A549 (cell line): ENCODE data around the gene RTP5. TPM values are rescaled to one million over a fixed set of nuclear protein-coding genes. Genes with fewer than 3 reads are reported as not detected.
"Not testable (repeated sequence)": the region's sequence is repeated elsewhere in the genome, so short reads cannot be mapped to it uniquely, and the experiment has no call there.

ENCODE experiments used
- ATAC-seq, 2 experiments: fragments of 200-7000 bp in 1 of 2; fragments of >200 bp in 1 of 2; cut with Nextera tagmentation in 1 of 2; cut with Tn5 transposase in 1 of 2; 3 replicates each; pipeline versions ENCODE4 v1.8.0 to v1.9.1; 2018 to 2020; ENCODE audit warnings: mild to moderate bottlenecking in 1 of 2, moderate library complexity in 1 of 2
- CTCF ChIA-PET: fragments of 300-600 bp; sonication (Branson Sonifier 250); formaldehyde crosslinking; extraction: SDS; loops from one replicate; lab custom pipeline; 2021; ENCODE audit warnings: antibody characterized with exemption, inconsistent platforms; lab: Yijun Ruan, JAX
- POLR2A ChIA-PET: fragments of 350-600 bp; formaldehyde crosslinking; extraction: SDS; loops from one replicate; lab custom pipeline; 2021; ENCODE audit warnings: antibody characterized with exemption, inconsistent platforms; lab: Yijun Ruan, JAX
- DNase-seq, 2 experiments: peaks; one replicate each; pipeline versions ENCODE4 v3.0.0 to v3.0.0-alpha.2; 2011 to 2016; ENCODE audit warnings: low read depth in 1 of 2, low spot score in 1 of 2
- FAIRE-seq: peaks from 2 replicates; lab custom pipeline; 2011; peaks lifted over from hg19 to GRCh38; lab: Jason Lieb, UNC
- H3K27ac ChIP-seq, 2 experiments: fragments of >200 bp; sonication (Bioruptor Twin); formaldehyde crosslinking; 3 replicates each; pipeline ENCODE4 v1.5.1; 2016 to 2017
- H3K4me1 ChIP-seq: fragments of >200 bp; sonication (Bioruptor Twin); formaldehyde crosslinking; 3 replicates; pipeline ENCODE4 v1.6.1; 2016
- H3K4me2 ChIP-seq: fragments of >200 bp; sonication (Bioruptor Twin); formaldehyde crosslinking; 3 replicates; pipeline ENCODE4 v1.6.1; 2016
- H3K4me3 ChIP-seq: fragments of >200 bp; sonication (Bioruptor Twin); formaldehyde crosslinking; 3 replicates; pipeline ENCODE4 v1.5.1; 2016
- H3K9me3 ChIP-seq: fragments of >200 bp; sonication (Bioruptor Twin); formaldehyde crosslinking; 3 replicates; pipeline ENCODE4 v1.6.1; 2016
- CBX2 ChIP-seq: fragments of 200-600 bp; sonication (generic); IDR thresholded peaks from 2 replicates; pipeline ENCODE4 v1.6.1; 2016; ENCODE audit warnings: low read depth, mild to moderate bottlenecking, borderline replicate concordance
- CEBPB ChIP-seq, 2 experiments: fragments of >200 bp in 1 of 2; sonication (Bioruptor Twin) in 1 of 2; formaldehyde crosslinking in 1 of 2; IDR thresholded peaks; 2 replicates each; pipeline ENCODE4 v1.6.1; 2012 to 2016
- CTCF ChIP-seq: fragments of >200 bp; sonication (Bioruptor Twin); formaldehyde crosslinking; IDR thresholded peaks from 3 replicates; pipeline ENCODE4 v1.5.1; 2016
- E2F6 ChIP-seq: IDR thresholded peaks from 2 replicates; pipeline ENCODE4 v1.6.1; 2012; ENCODE audit warnings: low read depth, borderline replicate concordance
- FOSB ChIP-seq: fragments of 250-450 bp; sonication (Bioruptor Pico); IDR thresholded peaks from 2 replicates; pipeline ENCODE4 v1.5.0; 2020; ENCODE audit warnings: mild to moderate bottlenecking, moderate library complexity
- GATA3 ChIP-seq: IDR thresholded peaks from 2 replicates; pipeline ENCODE4 v1.6.1; 2012; ENCODE audit warnings: borderline replicate concordance
- HDAC2 ChIP-seq: fragments of 200-600 bp; sonication (generic); IDR thresholded peaks from 2 replicates; pipeline ENCODE4 v1.6.1; 2016
- HEYL ChIP-seq: fragments of 250-450 bp; sonication (Bioruptor Pico); IDR thresholded peaks from 2 replicates; pipeline ENCODE4 v1.8.0; 2021; ENCODE audit warnings: mild to moderate bottlenecking, moderate library complexity
- HOXA7 ChIP-seq: fragments of 250-450 bp; sonication (Bioruptor Pico); IDR thresholded peaks from 2 replicates; pipeline ENCODE4 v1.5.0; 2020; ENCODE audit warnings: mild to moderate bottlenecking, moderate library complexity
- HOXB5 ChIP-seq: fragments of 250-450 bp; sonication (Bioruptor Pico); IDR thresholded peaks from 2 replicates; pipeline ENCODE4 v1.5.0; 2020; ENCODE audit warnings: mild to moderate bottlenecking, moderate library complexity
- JUN ChIP-seq, 2 experiments: fragments of >200 bp; sonication (Bioruptor Twin); formaldehyde crosslinking; IDR thresholded peaks; 2 replicates in 1 of 2; 3 replicates in 1 of 2; pipeline ENCODE4 v1.6.1; 2016 to 2017
- MAFK ChIP-seq: fragments of 450-650 bp; IDR thresholded peaks from 2 replicates; pipeline ENCODE4 v1.6.1; 2014; ENCODE audit not compliant: partially characterized antibody
- NFE2L2 ChIP-seq: fragments of 150-350 bp; conservative IDR thresholded peaks from 2 replicates; pipeline ENCODE4 v1.6.1; 2014; ENCODE audit warnings: low read length
- NR3C1 ChIP-seq: fragments of >200 bp; sonication (Bioruptor Twin); formaldehyde crosslinking; IDR thresholded peaks from 3 replicates; pipeline ENCODE4 v1.6.1; 2017
- PBX3 ChIP-seq: IDR thresholded peaks from 2 replicates; pipeline ENCODE4 v1.6.1; 2012
- PHF8 ChIP-seq: fragments of 200-600 bp; sonication (generic); IDR thresholded peaks from 2 replicates; pipeline ENCODE4 v1.6.1; 2016; ENCODE audit warnings: low read depth, mild to moderate bottlenecking, antibody characterized with exemption, moderate library complexity, borderline replicate concordance
- POLR2AphosphoS2 ChIP-seq: conservative IDR thresholded peaks from 2 replicates; pipeline ENCODE4 v1.6.1; 2012; ENCODE audit warnings: low read length, improper control_type of control experiment, inconsistent platforms
- RAD21 ChIP-seq, 2 experiments: fragments of >200 bp in 1 of 2; sonication (Bioruptor Twin) in 1 of 2; formaldehyde crosslinking in 1 of 2; IDR thresholded peaks in 1 of 2; conservative IDR thresholded peaks in 1 of 2; 2 replicates in 1 of 2; 3 replicates in 1 of 2; pipeline ENCODE4 v1.6.1; 2012 to 2018; ENCODE audit warnings: inconsistent platforms in 1 of 2
- RARB ChIP-seq: fragments of 250-450 bp; sonication (Bioruptor Pico); IDR thresholded peaks from 2 replicates; pipeline ENCODE4 v1.8.0; 2021; ENCODE audit warnings: mild to moderate bottlenecking, moderate library complexity
- SREBF2 ChIP-seq: fragments of 450-650 bp; IDR thresholded peaks from 2 replicates; pipeline ENCODE4 v1.6.1; 2014; ENCODE audit warnings: mild to moderate bottlenecking, moderate library complexity
- TP53 ChIP-seq: fragments of 250-450 bp; sonication (Bioruptor Pico); IDR thresholded peaks from 2 replicates; pipeline ENCODE4 v1.5.0; 2021; ENCODE audit warnings: mild to moderate bottlenecking, moderate library complexity
- USF2 ChIP-seq: fragments of 450-650 bp; IDR thresholded peaks from 2 replicates; pipeline ENCODE4 v1.6.1; 2014; ENCODE audit warnings: antibody characterized with exemption
- ZFP36 ChIP-seq: fragments of 450-650 bp; IDR thresholded peaks from 2 replicates; pipeline ENCODE4 v1.6.1; 2014; ENCODE audit warnings: borderline replicate concordance; ENCODE audit not compliant: partially characterized antibody
- ZSCAN20 ChIP-seq: fragments of 250-450 bp; sonication (Bioruptor Pico); IDR thresholded peaks from 2 replicates; pipeline ENCODE4 v1.8.0; 2022; ENCODE audit warnings: mild to moderate bottlenecking, moderate library complexity
- WGBS: methylation state at CpG from one replicate; pipeline ENCODE4 v1.1.6; 2017; ENCODE audit errors: missing lambda C conversion rate; 5-methylcytosine and 5-hydroxymethylcytosine counted together
- polyA plus RNA-seq, 4 experiments: library from polyadenylated mRNA; depleted of rRNA in 3 of 4; stranded (reverse); fragments of >200 nt; fragmentation: RNase III in 1 of 4; extraction: RNeasy Plus Mini Kit Qiagen cat#74134 plus additional on column Dnase treatment in 1 of 4; gene quantifications; 2 replicates in 3 of 4; 3 replicates in 1 of 4; pipeline ENCODE4 v1.2.3, GENCODE V29; 2011 to 2017
- TF ChIP-seq, protein P1 (sequence below): fragments of 250-450 bp; sonication (Bioruptor Pico); IDR thresholded peaks from 2 replicates; pipeline ENCODE4 v1.5.0; 2020; ENCODE audit warnings: low read depth, mild to moderate bottlenecking, moderate library complexity
- TF ChIP-seq, protein P2 (sequence below): IDR thresholded peaks from 2 replicates; pipeline ENCODE4 v1.6.1; 2012

The RTP5 gene
- polyA plus RNA-seq, 2 of the 4 experiments (the other 2 are of a cell fraction): not detected

DNA sequence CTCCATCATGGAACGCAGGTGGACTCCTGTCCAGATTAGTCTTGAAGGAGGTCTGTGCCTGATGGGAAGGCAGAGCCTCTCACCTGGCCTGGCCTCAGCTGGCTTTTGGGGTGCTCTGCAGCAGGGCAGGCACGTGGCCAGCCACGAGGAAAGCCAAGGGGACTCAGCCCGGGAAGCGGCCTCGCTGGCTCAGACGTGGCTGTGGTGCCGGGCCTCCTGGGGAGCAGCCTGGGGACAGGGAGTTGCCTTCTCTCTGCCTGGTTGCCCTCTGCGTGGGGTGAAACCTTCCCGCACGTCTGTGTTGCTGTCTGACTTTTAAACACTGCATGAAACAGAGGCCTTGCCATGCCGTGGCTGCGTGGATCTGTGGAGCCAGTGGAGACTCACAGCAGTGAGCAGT lies 45.0 kb downstream of the RTP5 start:
- H3K4me3 ChIP-seq: no peak overlapping the region
- ATAC-seq (no peak), DNase-seq (no peak), FAIRE-seq (no peak)
- H3K27ac ChIP-seq: no peak overlapping the region
- ChIA-PET CTCF (no interaction called here), POLR2A (no interaction called here)
- no peak overlapping the region for H3K4me2 ChIP-seq
- 46% methylated on average over 12 of the region's 13 CpGs for WGBS
- H3K4me1 ChIP-seq: no peaks in the 10 kb centered on the region
- TF ChIP-seq JUN (IDR thresholded peaks at IDR 0.05) (no peak), CEBPB (IDR thresholded peaks at IDR 0.05) (no peak), HEYL (CRISPR knock-in tag) (no peak), GATA3 (no peak), MAFK (no peak), RARB (no peak), CBX2 (no peak), FOSB (CRISPR knock-in tag) (no peak), RAD21 (conservative IDR thresholded peaks at IDR 0.05 in 1 of 2, IDR thresholded peaks at IDR 0.05 in 1 of 2) (no peak), SREBF2 (no peak), E2F6 (no peak), CTCF (no peak), USF2 (no peak), NFE2L2 (no peak), ZSCAN20 (CRISPR knock-in tag) (no peak), HDAC2 (no peak)
- TF ChIP-seq, protein P1, sequence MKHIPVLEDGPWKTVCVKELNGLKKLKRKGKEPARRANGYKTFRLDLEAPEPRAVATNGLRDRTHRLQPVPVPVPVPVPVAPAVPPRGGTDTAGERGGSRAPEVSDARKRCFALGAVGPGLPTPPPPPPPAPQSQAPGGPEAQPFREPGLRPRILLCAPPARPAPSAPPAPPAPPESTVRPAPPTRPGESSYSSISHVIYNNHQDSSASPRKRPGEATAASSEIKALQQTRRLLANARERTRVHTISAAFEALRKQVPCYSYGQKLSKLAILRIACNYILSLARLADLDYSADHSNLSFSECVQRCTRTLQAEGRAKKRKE (CRISPR knock-in tag): no peak
- TF ChIP-seq, protein P2, sequence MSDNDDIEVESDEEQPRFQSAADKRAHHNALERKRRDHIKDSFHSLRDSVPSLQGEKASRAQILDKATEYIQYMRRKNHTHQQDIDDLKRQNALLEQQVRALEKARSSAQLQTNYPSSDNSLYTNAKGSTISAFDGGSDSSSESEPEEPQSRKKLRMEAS: no peak
- H3K9me3 ChIP-seq: peaks cover 20% of the 10 kb centered on the region

- POLR2A ChIA-PET, DNase-seq, H3K9me3 ChIP-seq, CTCF ChIA-PET, H3K4me3 ChIP-seq, FAIRE-seq, ATAC-seq, H3K4me2 ChIP-seq, H3K27ac ChIP-seq, H3K4me1 ChIP-seq: not testable (repeated sequence)
- 2% methylated on average over 6 of the region's 9 CpGs for WGBS
These were observed 52.1 kb downstream of the RTP5 start for GRCh38 chr2:241921631-241922030.

DNA sequence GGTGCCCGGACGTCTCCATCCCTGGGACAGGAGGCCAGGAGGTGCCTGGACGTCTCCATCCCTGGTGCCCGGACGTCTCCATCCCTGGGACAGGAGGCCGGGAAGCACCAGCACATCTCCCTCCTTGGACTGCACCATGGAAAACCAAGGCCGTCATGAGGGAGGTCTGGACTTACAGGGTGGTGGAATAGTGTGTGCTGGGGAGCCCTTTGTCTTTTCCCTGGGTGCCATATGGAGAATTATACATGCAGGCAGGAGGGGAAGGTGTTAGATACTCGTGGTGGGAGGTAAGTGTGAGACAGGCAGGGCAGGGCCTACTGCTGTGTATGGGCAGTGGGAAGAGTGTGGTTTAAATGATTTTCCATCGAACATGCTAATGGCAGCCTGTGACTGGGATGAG lies 52.9 kb downstream of the RTP5 start:
- DNase-seq (no peak), ATAC-seq (no peak), FAIRE-seq (no peak)
- ChIA-PET CTCF (no interaction called here), POLR2A (no interaction called here)
- Histone ChIP-seq H3K4me1 (no peaks in the 10 kb centered on the region), H3K27ac (no peak overlapping the region), H3K4me3 (no peak overlapping the region), H3K9me3 (no peaks in the 10 kb centered on the region), H3K4me2 (no peak overlapping the region)
- WGBS: 0% methylated on average over 2 of the region's 9 CpGs
- no peak for TF ChIP-seq POLR2AphosphoS2
- TF ChIP-seq CBX2: no peak
- TF ChIP-seq MAFK: no peak
- no peak for TF ChIP-seq RARB
- no peak for TF ChIP-seq PHF8
- TF ChIP-seq NFE2L2: no peak
- no peak for TF ChIP-seq HEYL (CRISPR knock-in tag)
- no peak for TF ChIP-seq ZFP36
- no peak for TF ChIP-seq TP53
- TF ChIP-seq CEBPB (IDR thresholded peaks at IDR 0.05): no peak
- no peak for TF ChIP-seq NR3C1
- no peak for TF ChIP-seq HOXB5 (CRISPR knock-in tag)
- TF ChIP-seq PBX3: no peak
- no peak for TF ChIP-seq HOXA7 (CRISPR knock-in tag)
